Smooth muscle cell (in vitro differentiated cells): ENCODE measurements around the gene PXMP2. TPM values are rescaled to one million over a fixed set of nuclear protein-coding genes. Genes with fewer than 3 reads are reported as not detected.

Experiments used
- DNase-seq: peaks from one replicate; lab custom pipeline; 2025; ENCODE audit not compliant: unreplicated experiment; lab: John Stamatoyannopoulos, UW
- H2AFZ ChIP-seq: fragments of 200-600 bp; sonication (generic); 2 replicates; pipeline ENCODE4 v1.6.0; 2016; ENCODE audit warnings: antibody characterized with exemption, low read depth, mild to moderate bottlenecking
- H3F3A ChIP-seq: fragments of 200-600 bp; sonication (generic); 2 replicates; pipeline ENCODE4 v1.6.0; 2017; ENCODE audit warnings: antibody characterized with exemption, low read depth
- H3K27ac ChIP-seq: fragments of 200-600 bp; sonication (generic); 2 replicates; pipeline ENCODE4 v1.5.1; 2016; ENCODE audit warnings: low read depth, mild to moderate bottlenecking
- H3K27me3 ChIP-seq: fragments of 200-600 bp; sonication (generic); 2 replicates; pipeline ENCODE4 v1.6.1; 2016; ENCODE audit warnings: low read depth, mild to moderate bottlenecking
- H3K36me3 ChIP-seq: fragments of 200-600 bp; sonication (generic); 2 replicates; pipeline ENCODE4 v1.5.1; 2016; ENCODE audit warnings: low read depth
- H3K4me1 ChIP-seq: fragments of 200-600 bp; sonication (generic); 2 replicates; pipeline ENCODE4 v1.5.1; 2016; ENCODE audit warnings: low read depth
- H3K4me2 ChIP-seq: fragments of 200-600 bp; sonication (generic); 2 replicates; pipeline ENCODE4 v1.6.0; 2016; ENCODE audit warnings: mild to moderate bottlenecking
- H3K4me3 ChIP-seq: fragments of 200-600 bp; sonication (generic); 2 replicates; pipeline ENCODE4 v1.5.1; 2016; ENCODE audit warnings: mild to moderate bottlenecking
- H3K79me2 ChIP-seq: fragments of 200-600 bp; sonication (generic); 2 replicates; pipeline ENCODE4 v1.6.0; 2016; ENCODE audit warnings: low read depth, mild to moderate bottlenecking
- H3K9ac ChIP-seq: fragments of 200-600 bp; sonication (generic); 2 replicates; pipeline ENCODE4 v1.6.0; 2016; ENCODE audit warnings: low read depth
- H3K9me3 ChIP-seq: fragments of 200-600 bp; sonication (generic); replicated peaks from 2 replicates; pipeline ENCODE4 v1.5.1; 2016; ENCODE audit warnings: low read depth
- H4K20me1 ChIP-seq: fragments of 200-600 bp; sonication (generic); 2 replicates; pipeline ENCODE4 v1.6.0; 2016; ENCODE audit warnings: low read depth
- WGBS: methylation state at CpG from one replicate; pipeline ENCODE4 v1.1.7; 2016; ENCODE audit warnings: low lambda C conversion rate; 5-methylcytosine and 5-hydroxymethylcytosine counted together
- polyA plus RNA-seq: library from polyadenylated mRNA; unstranded; fragments of >200 nt; fragmentation: Nextera tagmentation; extraction: Ambion mirVana; gene quantifications from 2 replicates; pipeline ENCODE4 v1.2.1, GENCODE V29; 2016
- total RNA-seq: library from RNA; depleted of rRNA; stranded (reverse); fragments of >200 nt; gene quantifications from 2 replicates; pipeline ENCODE4 v1.2.3, GENCODE V29; 2014
- TF ChIP-seq, protein P1 (sequence below): fragments of 200-600 bp; sonication (generic); IDR thresholded peaks from 2 replicates; pipeline ENCODE4 v1.5.1; 2017; ENCODE audit warnings: borderline replicate concordance, mild to moderate bottlenecking, antibody characterized with exemption; ENCODE audit not compliant: insufficient read depth, poor library complexity, severe bottlenecking

The PXMP2 gene
- total and polyA plus RNA-seq, 2 experiments from 2014 or later, result 14.7 to 25.0 TPM

DNA sequence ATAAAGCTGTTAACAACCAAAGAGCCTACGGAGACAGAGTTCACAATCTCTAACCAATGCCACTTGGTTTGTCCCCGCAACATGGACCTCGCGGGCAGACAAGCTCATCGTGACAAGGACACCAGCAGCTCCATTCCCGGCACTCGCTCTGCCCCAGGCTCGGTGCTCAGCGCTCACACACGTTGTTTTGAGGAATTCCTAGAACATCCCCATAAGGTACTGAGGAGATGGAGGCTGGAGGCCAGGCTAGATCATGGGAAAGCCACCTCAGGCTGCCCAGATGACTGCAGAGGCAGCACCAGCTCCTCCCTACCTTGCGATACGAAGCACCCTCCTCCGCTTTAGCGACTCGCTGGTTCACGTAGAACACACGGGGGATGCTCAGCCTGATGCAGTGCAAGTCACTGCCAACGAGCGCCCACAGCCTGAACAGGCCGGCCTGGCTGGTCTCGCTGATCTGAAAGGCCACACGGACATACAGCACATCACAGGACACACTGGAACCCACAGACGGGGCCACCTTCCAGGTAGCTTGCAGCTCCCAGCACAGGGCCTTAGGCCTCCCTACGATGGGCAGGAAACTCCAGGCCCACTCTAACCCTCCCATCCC, 38.7 kb upstream of the PXMP2 start:
- no peaks in the 10 kb centered on the region for H3K9me3 ChIP-seq

DNA sequence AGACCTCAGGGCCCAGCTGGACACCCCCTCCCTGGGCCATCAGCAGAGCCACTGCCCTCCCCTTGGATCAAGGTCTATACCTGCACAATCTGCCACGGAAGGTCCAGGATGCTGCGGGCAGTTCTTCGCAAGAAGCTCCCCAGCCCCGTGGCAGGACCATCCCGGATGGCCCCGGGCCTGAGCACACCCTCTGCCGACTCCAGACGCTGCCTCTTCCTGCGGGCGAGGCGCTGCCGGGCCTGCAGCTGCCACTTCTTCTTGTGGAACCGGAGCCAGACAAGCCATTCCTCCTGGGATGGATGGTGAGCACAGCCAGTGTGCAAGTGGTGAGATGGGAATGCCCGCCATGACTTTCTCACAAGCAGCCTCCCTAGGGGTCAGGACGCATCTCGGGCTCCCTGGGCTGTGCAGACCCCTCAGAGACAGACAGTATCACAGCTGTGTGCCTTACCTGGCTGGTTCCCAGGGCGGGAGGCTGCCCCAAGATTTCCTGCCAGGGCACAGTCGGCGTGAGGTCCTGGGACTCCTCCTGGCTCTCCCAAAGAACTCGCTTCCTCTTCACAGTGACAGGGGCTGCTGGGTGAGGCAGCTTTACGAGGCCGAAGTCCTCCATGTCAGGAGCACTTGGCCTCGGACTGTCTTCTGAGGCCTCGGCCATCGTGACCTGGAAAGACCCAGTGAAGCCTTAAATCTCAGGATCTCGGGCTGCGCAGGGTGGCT, 38.0 kb upstream of the PXMP2 start:
- H3F3A ChIP-seq, result no peaks in the 10 kb centered on the region
- no peak overlapping the region for H3K4me2 ChIP-seq
- H3K79me2 ChIP-seq, result no peaks in the 10 kb centered on the region
- no peak overlapping the region for H3K4me3 ChIP-seq
- H2AFZ ChIP-seq, result no peak overlapping the region
- no peak overlapping the region for H3K9ac ChIP-seq
- H3K36me3 ChIP-seq, result peaks cover 5% of the 10 kb centered on the region
- no peak overlapping the region for H3K27ac ChIP-seq
- 96% methylated on average over 27 of the region's 27 CpGs for WGBS
- H3K4me1 ChIP-seq, result no peaks in the 10 kb centered on the region
- H4K20me1 ChIP-seq, result no peaks in the 10 kb centered on the region
- H3K27me3 ChIP-seq, result no peaks in the 10 kb centered on the region
- TF ChIP-seq, protein P1, sequence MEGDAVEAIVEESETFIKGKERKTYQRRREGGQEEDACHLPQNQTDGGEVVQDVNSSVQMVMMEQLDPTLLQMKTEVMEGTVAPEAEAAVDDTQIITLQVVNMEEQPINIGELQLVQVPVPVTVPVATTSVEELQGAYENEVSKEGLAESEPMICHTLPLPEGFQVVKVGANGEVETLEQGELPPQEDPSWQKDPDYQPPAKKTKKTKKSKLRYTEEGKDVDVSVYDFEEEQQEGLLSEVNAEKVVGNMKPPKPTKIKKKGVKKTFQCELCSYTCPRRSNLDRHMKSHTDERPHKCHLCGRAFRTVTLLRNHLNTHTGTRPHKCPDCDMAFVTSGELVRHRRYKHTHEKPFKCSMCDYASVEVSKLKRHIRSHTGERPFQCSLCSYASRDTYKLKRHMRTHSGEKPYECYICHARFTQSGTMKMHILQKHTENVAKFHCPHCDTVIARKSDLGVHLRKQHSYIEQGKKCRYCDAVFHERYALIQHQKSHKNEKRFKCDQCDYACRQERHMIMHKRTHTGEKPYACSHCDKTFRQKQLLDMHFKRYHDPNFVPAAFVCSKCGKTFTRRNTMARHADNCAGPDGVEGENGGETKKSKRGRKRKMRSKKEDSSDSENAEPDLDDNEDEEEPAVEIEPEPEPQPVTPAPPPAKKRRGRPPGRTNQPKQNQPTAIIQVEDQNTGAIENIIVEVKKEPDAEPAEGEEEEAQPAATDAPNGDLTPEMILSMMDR, result no peak
- no peaks in the 10 kb centered on the region for H3K9me3 ChIP-seq
- no peak for DNase-seq

More for the DNA sequence above, 38.7 kb upstream of the PXMP2 start:
- peaks cover 3% of the 10 kb centered on the region for H3K36me3 ChIP-seq
- no peak overlapping the region for H3K4me3 ChIP-seq
- H3K27me3 ChIP-seq, result no peaks in the 10 kb centered on the region
- TF ChIP-seq, protein P1, result no peak
- no peaks in the 10 kb centered on the region for H3K79me2 ChIP-seq
- H3K4me1 ChIP-seq, result no peaks in the 10 kb centered on the region
- H4K20me1 ChIP-seq, result no peaks in the 10 kb centered on the region
- no peak for DNase-seq
- no peak overlapping the region for H3K9ac ChIP-seq
- no peaks in the 10 kb centered on the region for H3F3A ChIP-seq
- 98% methylated on average over 24 of the region's 24 CpGs for WGBS
- no peak overlapping the region for H3K27ac ChIP-seq
- H2AFZ ChIP-seq, result no peak overlapping the region
- no peak overlapping the region for H3K4me2 ChIP-seq

DNA sequence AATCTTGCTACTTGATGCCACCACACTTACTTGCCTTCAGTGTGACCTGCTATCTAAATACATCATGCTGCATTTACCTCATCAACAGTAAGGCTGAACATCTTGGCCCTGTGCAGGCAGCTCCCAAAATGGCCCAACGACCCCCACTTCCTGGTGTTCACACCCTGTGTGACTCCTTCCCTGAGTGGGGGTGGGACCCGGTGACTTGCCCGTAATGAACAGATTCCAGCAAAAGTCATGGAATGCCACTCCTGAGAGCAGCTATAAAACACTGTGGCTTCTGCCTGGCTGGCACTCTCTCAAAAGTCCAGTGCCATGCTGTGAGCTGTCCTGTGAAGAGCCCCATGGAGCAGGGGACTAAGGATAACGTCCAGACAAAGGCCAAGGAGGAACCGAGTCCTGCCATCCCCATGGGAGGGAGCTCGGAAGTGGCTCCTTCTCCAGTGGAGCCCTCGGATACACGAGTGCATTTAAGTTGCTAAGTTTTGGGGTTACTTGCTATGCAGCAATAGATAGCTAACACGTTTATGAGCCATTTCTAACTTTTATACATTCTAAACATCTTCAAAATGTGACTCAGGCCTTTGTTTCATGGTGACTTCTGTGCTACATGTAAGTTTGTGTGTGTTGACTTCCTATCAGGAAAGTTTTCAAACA, 35.8 kb upstream of the PXMP2 start:
- Histone ChIP-seq H3K27me3 (no peaks in the 10 kb centered on the region), H3K4me3 (no peak overlapping the region), H3K27ac (no peak overlapping the region), H3K9me3 (no peaks in the 10 kb centered on the region), H3K4me1 (no peaks in the 10 kb centered on the region), H3K79me2 (no peaks in the 10 kb centered on the region), H3K4me2 (no peak overlapping the region), H2AFZ (no peak overlapping the region), H4K20me1 (no peaks in the 10 kb centered on the region), H3K36me3 (peaks cover 5% of the 10 kb centered on the region), H3F3A (no peaks in the 10 kb centered on the region), H3K9ac (no peak overlapping the region)
- DNase-seq, result no peak
- whole genome bisulfite sequencing, result 92% methylated on average over 9 of the region's 9 CpGs
- TF ChIP-seq, protein P1, result no peak
